ENCODE measurements around the gene CAMK2N2. TPM values are rescaled to one million over a fixed set of nuclear protein-coding genes. Genes with fewer than 3 reads are reported as not detected.

The CAMK2N2 gene
- total and polyA plus RNA-seq, 2 experiments from 2014 or later = 0.11 TPM; not detected in 1

DNA sequence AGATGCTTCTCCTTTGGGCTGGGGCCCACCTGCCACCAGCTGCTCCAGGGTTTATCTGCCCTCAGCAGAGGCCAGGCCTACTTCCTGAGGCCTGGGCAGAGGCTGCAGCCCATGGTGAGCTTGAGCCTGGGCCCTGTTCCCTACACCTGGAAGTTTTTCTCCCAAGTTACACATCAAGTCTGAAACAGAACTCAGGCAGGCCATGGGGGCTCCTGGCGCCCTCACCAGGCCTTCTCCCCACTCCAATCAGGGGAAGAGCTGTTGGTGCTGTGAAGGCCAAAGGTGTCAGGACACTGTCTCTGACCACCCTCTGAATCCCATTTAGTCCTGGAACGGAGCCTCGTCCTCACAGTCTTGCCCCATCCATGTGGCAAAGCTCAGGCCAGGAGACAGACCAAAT lies 24.7 kb downstream of the CAMK2N2 start:
- H2AFZ ChIP-seq = no peak overlapping the region
- no peaks in the 10 kb centered on the region for H3K9me3 ChIP-seq (ENCODE audit: low read depth)
- no peaks in the 10 kb centered on the region for H3K9me2 ChIP-seq (ENCODE audit: insufficient read depth)
- no peaks in the 10 kb centered on the region for H3K4me1 ChIP-seq (ENCODE audit: insufficient read depth)
- no peaks in the 10 kb centered on the region for H3K79me2 ChIP-seq (ENCODE audit: insufficient read depth)
- H3K4me3 ChIP-seq = no peak overlapping the region
- DNase-seq = no peak
- H3K27me3 ChIP-seq (replicated peaks; ENCODE audit: insufficient read depth) = peaks cover 4% of the 10 kb centered on the region
- in situ Hi-C loops (cut with MboI) = no loop called here
- H3K27ac ChIP-seq = no peak overlapping the region
- H3F3A ChIP-seq (ENCODE audit: insufficient read depth) = no peaks in the 10 kb centered on the region
- H3K4me2 ChIP-seq (ENCODE audit: unreplicated experiment) = no peak overlapping the region
- H4K20me1 ChIP-seq (ENCODE audit: insufficient read depth) = no peaks in the 10 kb centered on the region
- H3K36me3 ChIP-seq (ENCODE audit: low read depth) = no peaks in the 10 kb centered on the region
- no peak overlapping the region for H3K9ac ChIP-seq
- TF ChIP-seq EZH2phosphoT487 (IDR thresholded peaks at IDR 0.05; ENCODE audit: insufficient read depth, low read depth) (no peak), EZH2 (IDR thresholded peaks at IDR 0.05; ENCODE audit: insufficient read depth, poor library complexity, severe bottlenecking) (no peak)
- 48 to 79% methylated on average over 3 of the region's 3 CpGs for WGBS, 2 experiments (ENCODE audit: low coverage in 1 of 2, low lambda C conversion rate in 2 of 2, missing lambda C conversion rate in 2 of 2)

DNA sequence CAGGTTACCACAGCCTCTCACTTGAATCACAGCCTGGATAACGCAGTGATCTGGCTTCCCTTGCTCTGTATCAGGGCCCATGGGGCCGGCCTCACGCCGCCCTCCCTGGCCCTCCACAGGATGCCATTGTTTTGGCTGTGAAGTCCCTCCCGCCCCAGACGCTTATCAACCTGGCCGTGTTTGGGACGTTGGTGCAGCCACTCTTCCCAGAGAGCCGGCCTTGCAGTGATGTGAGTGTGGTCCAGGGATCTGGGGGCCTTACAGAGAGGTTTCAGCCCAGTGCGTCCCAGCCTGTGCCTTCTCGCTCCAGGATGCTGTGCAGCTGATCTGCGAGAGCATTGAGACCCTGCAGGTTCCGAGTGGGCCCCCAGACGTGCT lies 25.3 kb downstream of the CAMK2N2 start:
- no peaks in the 10 kb centered on the region for H3K79me2 ChIP-seq (ENCODE audit: insufficient read depth)
- 41 to 43% methylated on average over 14 of the region's 14 CpGs for WGBS, 2 experiments (ENCODE audit: low coverage in 1 of 2, low lambda C conversion rate in 2 of 2, missing lambda C conversion rate in 2 of 2)
- in situ Hi-C loops (cut with MboI) = no loop called here
- H3K4me2 ChIP-seq (ENCODE audit: unreplicated experiment) = no peak overlapping the region
- peaks cover 10% of the 10 kb centered on the region for H3K27me3 ChIP-seq (replicated peaks; ENCODE audit: insufficient read depth)
- no peak overlapping the region for H3K9ac ChIP-seq
- DNase-seq = no peak
- no peaks in the 10 kb centered on the region for H3K36me3 ChIP-seq (ENCODE audit: low read depth)
- H3K4me3 ChIP-seq = no peak overlapping the region
- H3K27ac ChIP-seq = no peak overlapping the region
- no peaks in the 10 kb centered on the region for H4K20me1 ChIP-seq (ENCODE audit: insufficient read depth)
- H3F3A ChIP-seq (ENCODE audit: insufficient read depth) = no peaks in the 10 kb centered on the region
- no peak overlapping the region for H2AFZ ChIP-seq
- TF ChIP-seq EZH2phosphoT487 (IDR thresholded peaks at IDR 0.05; ENCODE audit: insufficient read depth, low read depth) = no peak
- TF ChIP-seq EZH2 (IDR thresholded peaks at IDR 0.05; ENCODE audit: insufficient read depth, poor library complexity, severe bottlenecking) = no peak
- no peaks in the 10 kb centered on the region for H3K9me3 ChIP-seq (ENCODE audit: low read depth)
- H3K4me1 ChIP-seq (ENCODE audit: insufficient read depth) = no peaks in the 10 kb centered on the region
- no peaks in the 10 kb centered on the region for H3K9me2 ChIP-seq (ENCODE audit: insufficient read depth)

DNA sequence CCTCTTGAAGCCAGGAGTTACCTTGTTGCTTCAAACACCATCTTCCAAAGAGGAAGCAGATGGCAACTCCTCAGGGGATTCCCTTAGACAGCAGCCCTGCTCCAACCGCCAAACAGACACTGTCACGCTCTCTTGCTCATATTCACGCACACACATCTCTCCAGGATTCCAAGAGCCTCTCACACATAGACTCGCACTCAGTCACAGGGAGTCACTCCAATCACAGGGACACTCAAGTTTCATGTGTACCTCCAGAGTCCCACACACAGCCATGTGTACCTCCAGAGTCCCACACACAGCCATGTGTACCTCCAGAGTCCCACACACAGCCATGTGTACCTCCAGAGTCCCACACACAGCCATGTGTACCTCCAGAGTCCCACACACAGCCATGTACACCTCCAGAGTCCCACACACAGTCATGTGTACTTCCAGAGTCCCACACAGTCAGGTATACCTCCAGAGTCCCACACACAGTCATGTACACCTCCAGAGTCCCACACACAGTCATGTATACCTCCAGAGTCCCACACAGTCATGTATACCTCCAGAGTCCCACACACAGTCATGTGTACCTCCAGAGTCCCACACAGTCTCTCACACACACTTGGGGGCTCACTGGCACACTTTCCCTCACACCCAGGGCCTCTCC lies 25.8 kb downstream of the CAMK2N2 start:
- H3K27ac ChIP-seq = no peak overlapping the region
- no peaks in the 10 kb centered on the region for H3K79me2 ChIP-seq (ENCODE audit: insufficient read depth)
- peaks cover 13% of the 10 kb centered on the region for H3K27me3 ChIP-seq (replicated peaks; ENCODE audit: insufficient read depth)
- H3K4me1 ChIP-seq (ENCODE audit: insufficient read depth) = no peaks in the 10 kb centered on the region
- H3K9ac ChIP-seq = no peak overlapping the region
- H2AFZ ChIP-seq = no peak overlapping the region
- no peak overlapping the region for H3K4me2 ChIP-seq (ENCODE audit: unreplicated experiment)
- DNase-seq = peak; percentile 12
- no peak overlapping the region for H3K4me3 ChIP-seq
- TF ChIP-seq EZH2phosphoT487 (IDR thresholded peaks at IDR 0.05; ENCODE audit: insufficient read depth, low read depth) (no peak), EZH2 (IDR thresholded peaks at IDR 0.05; ENCODE audit: insufficient read depth, poor library complexity, severe bottlenecking) (no peak)
- no peaks in the 10 kb centered on the region for H4K20me1 ChIP-seq (ENCODE audit: insufficient read depth)
- no peaks in the 10 kb centered on the region for H3K9me2 ChIP-seq (ENCODE audit: insufficient read depth)
- 51% methylated on average over 4 of the region's 4 CpGs for WGBS, 2 experiments (ENCODE audit: low coverage in 1 of 2, low lambda C conversion rate in 2 of 2, missing lambda C conversion rate in 2 of 2)
- no peaks in the 10 kb centered on the region for H3K9me3 ChIP-seq (ENCODE audit: low read depth)
- H3F3A ChIP-seq (ENCODE audit: insufficient read depth) = no peaks in the 10 kb centered on the region
- in situ Hi-C loops (cut with MboI) = no loop called here
- H3K36me3 ChIP-seq (ENCODE audit: low read depth) = no peaks in the 10 kb centered on the region

DNA sequence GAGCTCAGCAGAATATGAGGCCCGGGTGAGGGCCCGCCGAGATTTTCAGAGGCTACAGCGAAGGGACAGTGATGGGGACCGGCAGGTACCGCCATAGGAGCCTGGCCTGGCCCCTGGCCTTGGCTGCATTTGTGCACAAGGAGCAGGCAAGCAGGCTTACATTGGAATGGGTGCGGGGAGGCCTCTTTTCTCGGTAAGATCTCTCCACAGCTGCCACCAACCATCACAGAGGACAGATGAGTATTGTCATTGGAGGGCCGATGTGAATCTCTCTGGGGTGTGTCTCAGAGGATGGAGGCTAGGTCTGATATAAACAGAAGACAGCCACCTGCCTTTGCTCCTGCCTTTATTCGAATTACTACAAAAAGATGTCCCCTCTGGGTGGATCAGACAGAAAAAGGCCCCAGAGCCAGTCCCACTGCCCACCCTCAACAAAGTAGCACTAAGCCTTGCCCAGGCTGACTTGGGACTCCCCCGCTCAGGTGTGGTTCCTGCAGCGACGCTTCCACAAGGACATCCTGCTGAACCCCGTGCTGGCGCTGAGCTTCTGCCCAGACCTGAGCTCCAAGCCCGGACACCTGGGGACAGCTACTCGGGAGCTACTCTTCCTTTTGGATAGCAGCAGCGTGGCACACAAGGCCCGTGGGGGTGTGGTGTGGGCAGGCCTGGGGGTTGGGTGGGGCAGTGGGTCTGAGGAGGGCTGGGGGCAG lies 26.5 kb downstream of the CAMK2N2 start:
- Histone ChIP-seq H3K79me2 (ENCODE audit: insufficient read depth) (no peaks in the 10 kb centered on the region), H3K9me2 (ENCODE audit: insufficient read depth) (no peaks in the 10 kb centered on the region), H3K27me3 (replicated peaks; ENCODE audit: insufficient read depth) (peaks cover 20% of the 10 kb centered on the region), H3K4me3 (no peak overlapping the region), H3F3A (ENCODE audit: insufficient read depth) (no peaks in the 10 kb centered on the region), H3K27ac (no peak overlapping the region), H4K20me1 (ENCODE audit: insufficient read depth) (no peaks in the 10 kb centered on the region), H3K4me2 (ENCODE audit: unreplicated experiment) (no peak overlapping the region), H3K36me3 (ENCODE audit: low read depth) (no peaks in the 10 kb centered on the region), H3K4me1 (ENCODE audit: insufficient read depth) (no peaks in the 10 kb centered on the region), H3K9me3 (ENCODE audit: low read depth) (no peaks in the 10 kb centered on the region), H2AFZ (no peak overlapping the region), H3K9ac (no peak overlapping the region)
- 78 to 80% methylated on average over 18 to 19 of the region's 19 CpGs for WGBS, 2 experiments (ENCODE audit: low coverage in 1 of 2, low lambda C conversion rate in 2 of 2, missing lambda C conversion rate in 2 of 2)
- no peak for DNase-seq
- in situ Hi-C loops (cut with MboI) = no loop called here
- TF ChIP-seq EZH2 (IDR thresholded peaks at IDR 0.05; ENCODE audit: insufficient read depth, poor library complexity, severe bottlenecking) = no peak
- no peak for TF ChIP-seq EZH2phosphoT487 (IDR thresholded peaks at IDR 0.05; ENCODE audit: insufficient read depth, low read depth)
